Subcutaneous adipose tissue (tissue), 4 donors: ENCODE data around the gene EHD4. TPM values are rescaled to one million over a fixed set of nuclear protein-coding genes. Genes with fewer than 3 reads are reported as not detected.

Source experiments
- total RNA-seq, 4 donors: library from RNA; depleted of rRNA; stranded (reverse); fragments of >200 nt; gene quantifications; one replicate each; pipeline ENCODE4 v1.1.0, GENCODE V29; 2016
- TF ChIP-seq, protein P1 (sequence below): fragments of 450-650 bp; IDR thresholded peaks from one replicate; pipeline ENCODE4 v1.5.1; 2016; ENCODE audit warnings: low read depth, mild to moderate bottlenecking, control low read depth, antibody characterized with exemption, moderate library complexity

Gene EHD4
- total RNA-seq, 4 donors from 2014 or later = 24.8 to 43.2 (median 33.0) TPM

DNA sequence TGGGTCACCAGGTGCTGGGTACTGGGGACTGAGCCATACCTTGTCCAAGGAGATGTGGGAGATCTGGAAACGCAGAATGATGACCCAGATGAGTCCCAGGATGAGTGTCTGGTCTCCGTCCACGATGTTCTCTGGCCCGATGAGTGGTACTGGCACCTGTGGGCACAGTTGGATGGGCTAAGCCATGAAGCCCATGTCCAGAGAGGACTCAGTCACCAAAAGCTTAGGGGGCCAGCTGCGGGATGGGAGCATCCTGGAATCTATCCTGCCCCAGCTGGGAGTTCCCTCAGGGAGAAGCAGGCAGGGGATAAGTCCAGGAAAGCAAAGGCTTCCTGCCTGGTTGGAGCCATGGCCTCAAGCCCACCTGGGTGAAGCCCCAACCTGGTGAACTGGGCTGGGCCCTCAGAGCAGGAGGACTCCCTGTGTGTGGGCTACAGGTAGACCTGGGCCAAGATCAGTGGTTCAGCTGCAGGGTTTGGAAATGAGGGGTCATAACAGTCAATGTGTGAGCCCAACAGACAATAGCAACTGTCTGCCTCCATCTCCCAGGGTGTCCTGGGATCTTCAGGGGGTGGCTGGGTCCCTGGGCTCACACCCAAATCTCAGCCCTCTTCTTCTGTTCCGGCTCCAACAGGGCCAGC lies 82.2 kb downstream of the EHD4 start:
- TF ChIP-seq, protein P1, sequence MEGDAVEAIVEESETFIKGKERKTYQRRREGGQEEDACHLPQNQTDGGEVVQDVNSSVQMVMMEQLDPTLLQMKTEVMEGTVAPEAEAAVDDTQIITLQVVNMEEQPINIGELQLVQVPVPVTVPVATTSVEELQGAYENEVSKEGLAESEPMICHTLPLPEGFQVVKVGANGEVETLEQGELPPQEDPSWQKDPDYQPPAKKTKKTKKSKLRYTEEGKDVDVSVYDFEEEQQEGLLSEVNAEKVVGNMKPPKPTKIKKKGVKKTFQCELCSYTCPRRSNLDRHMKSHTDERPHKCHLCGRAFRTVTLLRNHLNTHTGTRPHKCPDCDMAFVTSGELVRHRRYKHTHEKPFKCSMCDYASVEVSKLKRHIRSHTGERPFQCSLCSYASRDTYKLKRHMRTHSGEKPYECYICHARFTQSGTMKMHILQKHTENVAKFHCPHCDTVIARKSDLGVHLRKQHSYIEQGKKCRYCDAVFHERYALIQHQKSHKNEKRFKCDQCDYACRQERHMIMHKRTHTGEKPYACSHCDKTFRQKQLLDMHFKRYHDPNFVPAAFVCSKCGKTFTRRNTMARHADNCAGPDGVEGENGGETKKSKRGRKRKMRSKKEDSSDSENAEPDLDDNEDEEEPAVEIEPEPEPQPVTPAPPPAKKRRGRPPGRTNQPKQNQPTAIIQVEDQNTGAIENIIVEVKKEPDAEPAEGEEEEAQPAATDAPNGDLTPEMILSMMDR = no peak

DNA sequence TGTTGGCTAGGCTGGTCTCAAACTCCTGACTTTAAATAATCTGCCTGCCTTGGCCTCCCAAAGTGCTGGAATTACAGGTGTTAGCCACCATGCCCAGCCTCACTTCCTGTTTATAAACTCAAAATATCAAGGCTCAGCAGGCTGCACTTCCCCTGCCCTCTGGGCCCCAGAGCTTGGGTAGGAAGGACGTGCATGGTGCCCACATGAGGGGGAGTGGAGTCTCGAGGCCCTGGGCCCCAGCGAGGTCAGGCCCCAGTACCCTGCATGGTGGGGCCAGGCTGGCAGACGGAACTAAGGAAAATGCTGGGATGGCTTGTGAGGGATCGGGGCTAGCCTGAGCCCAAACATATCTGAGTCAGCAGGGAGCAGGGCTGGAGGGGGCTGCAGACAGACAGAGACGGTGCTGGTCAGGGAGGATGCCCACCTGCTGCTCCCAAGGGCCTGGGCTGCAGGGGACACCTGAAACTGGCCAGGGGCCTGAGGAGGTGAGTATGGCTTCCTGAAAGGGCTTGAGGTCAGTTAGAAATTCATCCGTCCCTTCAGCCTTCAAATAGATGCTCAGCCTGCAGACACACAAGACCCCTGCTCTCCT lies 83.6 kb downstream of the EHD4 start:
- TF ChIP-seq, protein P1 = no peak

DNA sequence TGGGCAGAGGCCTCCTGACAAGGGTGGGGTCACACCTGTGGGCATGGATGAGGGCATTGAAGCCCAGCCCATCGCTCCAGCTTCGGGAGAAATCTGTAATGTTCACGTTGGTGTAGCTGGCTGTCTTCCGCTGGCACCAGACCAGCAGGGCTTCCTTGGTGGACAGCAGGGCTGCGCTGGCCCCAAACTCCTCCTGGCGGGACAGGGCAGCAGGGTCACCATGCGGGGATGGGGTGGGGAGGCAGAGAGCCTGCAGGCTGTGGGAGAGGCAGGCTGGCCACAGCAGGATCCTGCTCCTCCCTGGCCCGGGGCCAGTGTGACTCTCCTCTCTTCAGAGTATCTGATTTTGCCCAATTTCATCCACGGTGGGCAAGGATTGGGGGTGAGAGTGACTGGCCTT lies 84.5 kb downstream of the EHD4 start:
- TF ChIP-seq, protein P1 = no peak

DNA sequence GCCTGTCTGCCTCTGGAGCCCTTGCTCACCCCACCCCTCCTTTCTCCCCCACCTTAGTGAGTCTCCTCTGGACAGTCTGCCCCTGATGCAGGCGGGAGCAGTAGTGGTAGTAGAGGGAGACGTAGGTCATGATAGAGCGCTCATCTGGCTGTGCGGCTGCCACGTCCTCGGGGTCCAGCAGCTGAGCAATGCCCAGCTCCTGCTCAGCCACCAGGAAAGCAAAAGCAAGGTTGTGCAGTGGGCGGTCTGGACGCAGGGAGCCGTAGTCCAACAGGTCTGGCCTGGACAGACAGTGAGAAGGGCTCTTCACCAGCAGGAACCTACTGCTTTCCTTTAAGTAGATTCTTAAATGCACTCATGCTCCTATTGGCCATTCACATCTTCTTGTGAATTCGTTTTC lies 85.2 kb downstream of the EHD4 start:
- TF ChIP-seq, protein P1 = no peak

DNA sequence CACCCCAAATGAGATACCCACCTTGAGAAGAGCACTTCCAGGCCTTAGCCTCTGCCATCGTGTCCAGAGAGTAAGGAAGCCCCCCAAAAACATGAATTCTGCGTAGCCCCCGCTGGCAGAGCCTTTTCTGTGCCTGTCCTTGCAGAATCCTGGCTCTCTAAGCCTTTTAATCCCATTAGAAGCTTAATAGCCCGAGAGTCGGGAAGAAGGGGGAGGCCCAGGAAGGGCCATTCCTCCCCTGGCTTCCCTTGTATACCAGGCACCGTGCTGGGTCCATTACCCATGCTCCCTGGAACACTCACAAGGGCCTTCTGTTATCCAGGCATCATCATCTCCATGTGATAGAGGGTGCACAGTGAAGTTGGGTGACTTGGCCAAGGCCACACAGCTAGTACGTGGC lies 85.6 kb downstream of the EHD4 start:
- TF ChIP-seq, protein P1 = no peak

DNA sequence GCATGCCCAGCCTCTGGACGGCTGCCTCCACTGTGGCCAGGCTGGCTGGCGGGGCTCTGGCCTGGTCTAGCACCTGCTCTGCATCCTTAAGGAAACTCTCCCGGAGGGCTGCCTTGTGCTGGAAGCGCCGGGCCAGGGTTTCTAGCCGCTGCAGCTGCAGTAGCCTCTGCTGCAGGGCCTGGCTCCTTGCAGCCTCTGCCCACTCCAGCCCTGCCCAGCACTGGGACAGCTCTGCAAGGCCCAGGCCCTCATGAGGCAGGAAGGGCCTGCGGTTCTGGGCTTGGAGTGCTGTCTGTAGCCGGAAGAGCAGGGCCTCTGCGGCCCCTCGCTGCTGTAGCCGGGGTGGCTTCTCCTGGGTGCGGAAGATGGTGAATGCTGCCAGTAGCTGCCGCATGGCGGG lies 86.5 kb downstream of the EHD4 start:
- TF ChIP-seq, protein P1 = no peak

DNA sequence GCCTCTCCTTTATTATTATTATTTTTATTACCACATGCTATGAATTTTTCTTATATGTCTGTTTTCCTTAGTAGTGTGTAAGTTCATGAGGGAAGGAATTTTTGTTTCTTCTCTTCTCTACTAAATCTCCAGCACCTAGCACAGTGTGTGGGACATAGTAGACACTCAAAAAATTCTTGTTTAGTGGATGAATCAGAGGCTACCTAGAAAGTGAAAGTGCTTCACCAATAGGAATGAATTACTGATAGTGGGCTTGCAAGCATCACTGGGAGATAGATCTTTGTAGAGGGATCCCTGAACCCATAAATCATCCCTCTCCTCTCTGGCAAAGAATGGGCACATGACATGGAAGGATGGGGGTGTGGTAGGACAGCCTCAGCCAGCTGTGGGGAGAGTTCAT lies 87.0 kb downstream of the EHD4 start:
- TF ChIP-seq, protein P1 = no peak
